Lower lobe of right lung (tissue), 2 donors: Measurements from ENCODE around the gene GDF7. TPM values are rescaled to one million over a fixed set of nuclear protein-coding genes. Genes with fewer than 3 reads are reported as not detected.
A peak's percentile ranks its signal among the peaks of the same experiment; 100 is the strongest.

Source experiments
- ATAC-seq, 2 donors: fragments of 200-7000 bp; cut with Tn5 transposase; one replicate each; pipeline ENCODE4 v1.9.1; 2020 to 2022; ENCODE audit warnings: mild to moderate bottlenecking in 2 of 2, moderate library complexity in 2 of 2
- DNase-seq: peaks from one replicate; pipeline ENCODE4 v3.0.0-alpha.2; 2020
- H3K27ac ChIP-seq: fragments of 200-600 bp; one replicate; pipeline ENCODE4 v1.8.0; 2022
- H3K27me3 ChIP-seq: fragments of 200-600 bp; one replicate; pipeline ENCODE4 v1.8.0; 2022; ENCODE audit warnings: low read depth
- H3K36me3 ChIP-seq: fragments of 200-600 bp; one replicate; pipeline ENCODE4 v1.8.0; 2022; ENCODE audit warnings: mild to moderate bottlenecking
- H3K4me1 ChIP-seq: fragments of 200-600 bp; one replicate; pipeline ENCODE4 v1.8.0; 2022
- H3K4me3 ChIP-seq: fragments of 200-600 bp; one replicate; pipeline ENCODE4 v1.8.0; 2022; ENCODE audit warnings: mild to moderate bottlenecking
- H3K9me3 ChIP-seq: fragments of 200-600 bp; one replicate; pipeline ENCODE4 v1.8.0; 2022
- intact Hi-C: fragments of 100-400 bp; cut with DNase I; formaldehyde crosslinking; loops from one replicate; pipeline ENCODE4 v1.11.0; 2022
- total RNA-seq: library from RNA; stranded (reverse); fragmentation: NEBNext Ultra II Directional; extraction: Animal tissue kit (Norgen Biotek cat#: 25700); gene quantifications from one replicate; pipeline ENCODE4 v1.2.1, GENCODE V29; 2021
- TF ChIP-seq, protein P1 (sequence below): fragments of 200-600 bp; IDR thresholded peaks from one replicate; pipeline ENCODE4 v1.8.0; 2022; ENCODE audit warnings: antibody characterized with exemption, mild to moderate bottlenecking
- donor health status: DM: no; HTN: yes; CAD: no; lungs with severe emphysema.

The GDF7 gene
- total RNA-seq, 1 donor from 2014 or later = 0.62 TPM

DNA sequence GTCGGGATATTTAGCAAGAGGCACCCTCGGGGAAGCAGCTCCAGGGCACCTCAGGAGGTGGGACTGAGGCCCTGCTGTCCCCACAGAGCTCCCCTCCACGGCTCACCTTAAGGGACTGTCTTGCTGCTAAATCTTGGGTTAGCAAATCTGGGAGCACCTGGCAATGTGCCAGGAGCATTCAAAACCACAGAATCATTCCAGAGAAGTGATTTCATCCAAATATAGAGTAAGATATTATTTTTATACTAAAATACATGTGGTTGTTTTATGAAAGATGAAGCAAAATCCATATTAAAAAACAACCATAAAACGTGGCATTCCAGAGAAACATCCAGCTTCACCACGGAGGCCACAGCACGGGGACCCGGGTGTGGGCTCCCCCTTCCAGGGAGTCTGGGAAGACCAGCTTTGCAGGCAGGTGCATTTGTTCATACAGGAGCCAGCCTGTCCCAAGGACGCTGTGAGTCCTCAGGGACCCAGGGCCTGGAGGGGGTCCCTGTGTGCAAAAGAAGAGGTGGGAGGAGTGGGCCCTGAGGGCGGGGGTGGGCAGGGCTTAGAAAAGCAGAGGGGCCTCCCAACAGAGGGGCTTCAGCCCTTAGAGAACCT lies 32.3 kb upstream of the GDF7 start:
- Histone ChIP-seq H3K4me3 (no peak overlapping the region), H3K27me3 (no peaks in the 10 kb centered on the region), H3K9me3 (no peaks in the 10 kb centered on the region), H3K27ac (peak overlapping the region; percentile 84), H3K4me1 (peaks cover 34% of the 10 kb centered on the region), H3K36me3 (peaks cover 41% of the 10 kb centered on the region)
- DNase-seq (peak; percentile 51), ATAC-seq (peak; percentile 41 to 52)
- intact Hi-C loops = loop anchor here (10.0 kb wide), 1 partner anchor 190 kb away; the partner anchor contains the start of gene RHOB
- TF ChIP-seq, protein P1, sequence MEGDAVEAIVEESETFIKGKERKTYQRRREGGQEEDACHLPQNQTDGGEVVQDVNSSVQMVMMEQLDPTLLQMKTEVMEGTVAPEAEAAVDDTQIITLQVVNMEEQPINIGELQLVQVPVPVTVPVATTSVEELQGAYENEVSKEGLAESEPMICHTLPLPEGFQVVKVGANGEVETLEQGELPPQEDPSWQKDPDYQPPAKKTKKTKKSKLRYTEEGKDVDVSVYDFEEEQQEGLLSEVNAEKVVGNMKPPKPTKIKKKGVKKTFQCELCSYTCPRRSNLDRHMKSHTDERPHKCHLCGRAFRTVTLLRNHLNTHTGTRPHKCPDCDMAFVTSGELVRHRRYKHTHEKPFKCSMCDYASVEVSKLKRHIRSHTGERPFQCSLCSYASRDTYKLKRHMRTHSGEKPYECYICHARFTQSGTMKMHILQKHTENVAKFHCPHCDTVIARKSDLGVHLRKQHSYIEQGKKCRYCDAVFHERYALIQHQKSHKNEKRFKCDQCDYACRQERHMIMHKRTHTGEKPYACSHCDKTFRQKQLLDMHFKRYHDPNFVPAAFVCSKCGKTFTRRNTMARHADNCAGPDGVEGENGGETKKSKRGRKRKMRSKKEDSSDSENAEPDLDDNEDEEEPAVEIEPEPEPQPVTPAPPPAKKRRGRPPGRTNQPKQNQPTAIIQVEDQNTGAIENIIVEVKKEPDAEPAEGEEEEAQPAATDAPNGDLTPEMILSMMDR = no peak

- H3K36me3 ChIP-seq = peaks cover 46% of the 10 kb centered on the region
- H3K4me1 ChIP-seq = peaks cover 34% of the 10 kb centered on the region
- H3K9me3 ChIP-seq = no peaks in the 10 kb centered on the region
- H3K4me3 ChIP-seq = no peak overlapping the region
- peak overlapping the region; percentile 84 for H3K27ac ChIP-seq
- ATAC-seq = peak in 1 of 2 donors; percentile 19
- TF ChIP-seq, protein P1 = no peak
- peak; percentile 44 for DNase-seq
- no peaks in the 10 kb centered on the region for H3K27me3 ChIP-seq
- intact Hi-C loops = loop anchor here (10.0 kb wide), 1 partner anchor 190 kb away; the partner anchor contains the start of gene RHOB
These were observed 31.8 kb upstream of the GDF7 start for GRCh38 chr2:20635113-20635510.

GRCh38 chr2:20635675-20636584 lies 31.0 kb upstream of the GDF7 start:
- ATAC-seq (peak; percentile 81 to 83), DNase-seq (peak; percentile 85)
- H3K9me3 ChIP-seq = no peaks in the 10 kb centered on the region
- TF ChIP-seq, protein P1 = peak; percentile 91
- intact Hi-C loops = loop anchor here (10.0 kb wide), 1 partner anchor 191 kb away; the partner anchor contains the start of gene RHOB
- no peak overlapping the region for H3K4me3 ChIP-seq
- H3K4me1 ChIP-seq = peaks cover 34% of the 10 kb centered on the region
- peaks cover 53% of the 10 kb centered on the region for H3K36me3 ChIP-seq
- H3K27ac ChIP-seq = no peak overlapping the region
- H3K27me3 ChIP-seq = no peaks in the 10 kb centered on the region

GRCh38 chr2:20637147-20637546 lies 29.8 kb upstream of the GDF7 start:
- intact Hi-C loops = loop anchor here (10.0 kb wide), 1 partner anchor 192 kb away; the partner anchor contains the start of gene RHOB
- H3K4me1 ChIP-seq = peaks cover 36% of the 10 kb centered on the region
- no peak overlapping the region for H3K4me3 ChIP-seq
- H3K9me3 ChIP-seq = no peaks in the 10 kb centered on the region
- ATAC-seq (no peak), DNase-seq (no peak)
- no peak overlapping the region for H3K27ac ChIP-seq
- H3K27me3 ChIP-seq = no peaks in the 10 kb centered on the region
- peaks cover 60% of the 10 kb centered on the region for H3K36me3 ChIP-seq
- TF ChIP-seq, protein P1 = no peak

GRCh38 chr2:20638014-20638413 lies 28.9 kb upstream of the GDF7 start:
- no peak overlapping the region for H3K4me3 ChIP-seq
- H3K4me1 ChIP-seq = peaks cover 42% of the 10 kb centered on the region
- no peaks in the 10 kb centered on the region for H3K9me3 ChIP-seq
- no peaks in the 10 kb centered on the region for H3K27me3 ChIP-seq
- H3K27ac ChIP-seq = no peak overlapping the region
- TF ChIP-seq, protein P1 = no peak
- peaks cover 60% of the 10 kb centered on the region for H3K36me3 ChIP-seq
- ATAC-seq = no peak
- intact Hi-C loops = loop anchor here (10.0 kb wide), 1 partner anchor 193 kb away; the partner anchor contains the start of gene RHOB
- DNase-seq = no peak
